GM19397 (cell line): ENCODE results near the gene REV3L.
"Not testable (repeated sequence)": the region's sequence is repeated elsewhere in the genome, so short reads cannot be mapped to it uniquely, and the experiment has no call there.

Source experiments
- ATAC-seq: cut with Tn5 transposase; IDR thresholded peaks from one replicate; pipeline ENCODE4 v1.9.1; 2021; ENCODE audit warnings: mild to moderate bottlenecking, moderate library complexity; ENCODE audit not compliant: unreplicated experiment

Gene REV3L

DNA sequence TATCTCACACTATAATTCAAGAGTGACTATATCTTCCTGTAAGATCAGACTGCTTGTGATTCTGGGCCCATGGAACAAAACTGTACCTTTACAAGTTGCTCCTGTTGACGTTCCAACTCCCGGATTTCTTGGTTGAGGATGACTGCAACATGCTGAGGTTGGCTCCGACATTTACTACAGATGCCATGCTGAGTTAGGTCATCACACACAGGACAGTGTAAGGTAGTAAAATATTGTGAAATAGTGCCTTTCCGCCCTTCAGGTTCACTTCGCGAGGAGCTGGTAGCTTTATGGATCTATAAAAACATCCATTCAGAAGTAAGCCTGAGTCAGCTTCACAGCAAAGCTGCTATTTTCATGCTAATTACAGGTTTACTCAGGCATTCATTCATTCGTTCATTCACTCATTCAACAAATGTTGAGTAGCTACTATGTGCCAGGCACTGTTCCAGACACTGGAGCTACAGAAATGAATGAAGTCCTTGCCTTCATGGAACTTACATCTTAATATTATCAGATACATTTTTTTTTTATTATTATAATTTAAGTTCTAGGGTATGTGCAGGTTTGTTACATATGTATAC is 175.7 kb downstream of the REV3L start:
- no peak for ATAC-seq

DNA sequence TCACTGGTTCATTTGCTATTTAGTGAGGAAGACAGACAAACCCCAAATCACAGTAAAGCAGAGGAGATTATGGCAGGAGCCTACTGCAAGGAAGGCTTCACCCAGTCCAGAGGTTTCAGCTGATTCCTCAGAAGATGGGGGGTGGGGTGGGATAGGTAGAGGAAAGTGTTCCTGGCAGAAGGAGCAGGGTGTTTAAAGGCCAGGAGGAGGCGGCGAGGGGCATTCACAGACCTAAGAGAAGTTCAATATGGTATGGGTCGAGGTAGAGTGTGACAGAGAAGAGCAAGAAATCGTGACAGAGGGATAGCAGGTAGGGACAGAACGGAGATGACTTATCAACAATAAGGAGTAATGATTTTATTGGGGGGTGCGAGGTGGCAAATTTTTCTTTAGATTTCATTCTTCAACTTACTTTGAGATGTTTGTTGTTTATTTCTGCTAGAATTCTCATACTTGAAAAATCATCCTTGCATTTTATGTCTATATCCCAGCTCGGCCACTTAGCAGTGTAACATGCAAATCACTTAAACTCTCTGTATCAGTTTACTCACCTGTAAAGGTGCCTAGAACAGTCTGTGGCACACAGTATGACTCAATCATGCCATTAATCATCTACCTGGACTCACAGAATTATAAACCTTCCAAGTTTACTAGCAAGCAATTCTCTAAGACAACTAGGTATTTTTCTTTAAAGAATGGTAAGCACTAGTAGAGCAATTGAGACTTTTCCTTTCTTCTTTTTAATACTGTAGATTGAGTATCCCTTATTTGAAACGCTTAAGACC is 176.7 kb downstream of the REV3L start:
- no peak for ATAC-seq

DNA sequence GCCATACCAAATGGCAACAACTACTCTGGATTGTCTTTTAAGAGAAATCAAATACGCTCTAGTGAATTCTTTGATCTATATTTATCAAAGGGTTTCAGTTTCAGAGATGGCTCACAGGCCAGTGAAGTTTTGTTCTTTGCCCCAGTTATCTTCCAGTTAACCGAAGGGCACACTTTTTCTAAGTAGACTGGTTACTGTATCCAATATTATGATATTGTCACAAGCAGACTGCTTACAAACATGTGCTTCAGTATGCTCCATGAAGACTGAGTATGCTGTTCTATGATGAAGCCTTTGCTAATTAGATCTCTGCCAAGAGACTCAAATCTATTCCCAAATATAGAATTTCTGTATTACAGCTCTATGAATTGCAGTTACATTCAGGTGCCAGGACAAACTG is 181.1 kb downstream of the REV3L start:
- no peak for ATAC-seq

DNA sequence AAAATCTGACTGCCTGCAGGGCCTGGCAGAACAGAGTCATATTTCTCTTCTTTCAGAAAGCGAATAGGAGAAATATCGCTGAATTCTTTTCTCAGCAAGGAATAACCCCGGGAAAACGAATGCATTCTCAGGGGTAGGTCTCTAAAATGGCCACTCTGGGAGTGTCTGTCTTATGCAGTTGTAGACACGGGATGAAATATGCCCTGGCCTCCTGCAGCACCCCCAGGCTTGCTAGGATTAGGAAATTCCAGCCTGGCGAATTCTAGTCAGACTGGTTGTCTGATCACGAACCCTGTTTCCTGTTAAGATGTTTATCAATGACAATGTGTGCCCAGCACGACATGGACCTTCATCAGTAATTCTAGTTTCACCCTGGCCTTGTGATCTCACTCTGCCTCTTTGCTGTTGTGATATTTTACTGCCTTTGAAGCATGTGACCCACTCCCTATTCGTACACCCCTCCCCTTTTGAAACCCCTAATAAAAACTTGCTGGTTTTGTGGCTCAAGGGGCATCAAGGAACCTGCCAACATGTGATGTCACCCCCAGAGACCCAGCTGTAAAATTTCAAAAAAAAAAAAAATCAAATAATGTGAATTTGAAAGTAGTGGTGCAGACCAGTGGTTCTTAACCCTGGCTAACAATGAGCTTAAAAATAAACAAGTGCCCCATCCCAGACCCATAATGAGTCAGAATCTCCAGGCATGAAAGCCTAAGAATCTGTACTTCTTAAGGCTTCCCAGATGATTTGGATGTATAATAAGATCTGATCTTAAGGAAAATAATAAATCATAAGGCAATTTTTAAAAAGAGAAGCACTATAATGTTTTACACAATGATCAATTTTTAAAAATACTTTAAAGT is 181.8 kb downstream of the REV3L start:
- ATAC-seq, result not testable (repeated sequence)

DNA sequence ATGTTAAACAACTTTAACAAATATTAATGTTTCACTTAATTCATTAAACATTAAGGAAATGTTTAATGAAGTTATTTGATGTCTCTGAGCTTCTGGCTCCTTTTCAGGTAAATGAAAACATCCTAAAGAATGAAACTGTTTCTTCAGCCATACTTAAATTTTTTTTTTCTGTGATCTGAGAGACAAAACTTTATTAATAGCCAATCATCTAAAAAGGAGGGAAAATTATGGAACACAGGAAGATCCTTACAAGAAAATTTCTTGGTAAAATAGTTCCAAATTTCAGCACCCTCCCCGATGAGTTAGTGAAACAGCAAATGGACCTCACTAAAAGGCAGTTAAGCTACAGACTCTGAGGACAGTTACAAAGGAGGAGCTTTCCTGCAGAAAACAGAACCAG is 185.2 kb downstream of the REV3L start:
- no peak for ATAC-seq

DNA sequence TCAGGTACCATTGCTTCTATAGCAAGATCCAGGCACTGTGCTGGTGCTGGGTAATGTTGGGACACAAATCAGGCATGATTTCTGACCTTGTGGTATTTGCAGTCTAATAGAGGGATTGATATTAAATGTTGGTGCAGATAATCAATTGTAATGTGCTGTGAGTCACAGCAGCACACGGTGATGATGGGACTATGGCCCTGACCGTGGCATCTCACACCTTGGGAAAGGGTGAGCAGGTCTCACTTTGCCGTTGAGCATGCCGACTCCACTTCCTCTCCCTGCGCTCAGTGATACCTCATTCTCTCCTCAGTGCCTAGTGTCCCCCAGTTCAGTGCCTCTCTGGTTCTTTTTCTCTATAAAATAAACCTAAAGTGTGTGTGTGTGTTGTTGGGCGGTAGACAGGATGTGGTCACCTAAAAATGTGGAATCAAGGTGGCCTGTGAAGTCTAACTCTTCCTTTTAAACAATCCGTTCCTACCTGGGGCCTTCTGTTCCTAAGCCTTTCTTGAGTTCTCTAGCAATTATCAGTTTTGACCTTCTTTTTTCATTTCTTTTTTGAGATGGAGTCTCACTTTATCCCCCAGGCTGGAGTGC is 188.5 kb downstream of the REV3L start:
- no peak for ATAC-seq

DNA sequence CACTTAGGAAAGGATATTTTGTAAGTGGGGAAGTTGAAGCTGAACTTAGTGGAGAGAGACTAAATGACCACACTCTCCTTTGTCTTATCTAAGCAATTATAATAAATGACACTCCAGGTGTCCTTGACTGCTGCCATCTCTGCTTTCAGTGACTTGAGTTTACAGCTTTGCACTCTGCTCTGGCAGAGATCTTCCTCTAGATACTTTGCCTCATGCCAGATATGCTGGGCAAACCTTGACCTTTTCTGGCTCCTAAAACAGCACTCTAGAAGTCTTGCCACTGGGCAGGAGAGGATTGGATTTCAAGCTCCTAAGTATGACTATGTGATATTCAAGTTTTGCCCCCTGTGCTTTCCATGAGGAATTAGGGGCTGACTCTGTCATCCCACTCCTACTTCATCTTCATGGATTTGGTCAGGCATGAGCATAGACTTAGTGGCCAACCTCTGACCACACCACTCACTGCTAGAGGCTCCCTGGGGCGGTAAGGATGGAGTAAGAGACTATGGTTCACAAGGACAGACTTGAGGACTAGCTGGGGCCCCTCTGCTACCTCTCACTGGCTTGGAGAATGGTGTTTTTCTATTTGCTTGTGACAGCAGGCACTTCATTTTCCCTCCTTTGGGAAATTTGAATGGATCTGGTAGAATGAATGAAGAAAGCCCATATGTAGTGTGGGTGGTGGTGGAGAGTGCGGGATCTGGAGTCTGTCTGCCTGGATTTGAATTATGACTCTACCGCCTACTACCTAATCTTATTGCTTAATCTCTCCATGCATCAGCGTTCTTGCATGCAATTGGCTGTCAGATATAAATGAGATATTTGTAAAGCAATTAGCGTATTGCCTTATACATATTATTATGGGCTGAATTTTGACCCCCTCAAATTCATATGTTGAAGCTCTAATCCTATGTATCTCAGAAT is 191.4 kb downstream of the REV3L start:
- peak; percentile 23 for ATAC-seq

DNA sequence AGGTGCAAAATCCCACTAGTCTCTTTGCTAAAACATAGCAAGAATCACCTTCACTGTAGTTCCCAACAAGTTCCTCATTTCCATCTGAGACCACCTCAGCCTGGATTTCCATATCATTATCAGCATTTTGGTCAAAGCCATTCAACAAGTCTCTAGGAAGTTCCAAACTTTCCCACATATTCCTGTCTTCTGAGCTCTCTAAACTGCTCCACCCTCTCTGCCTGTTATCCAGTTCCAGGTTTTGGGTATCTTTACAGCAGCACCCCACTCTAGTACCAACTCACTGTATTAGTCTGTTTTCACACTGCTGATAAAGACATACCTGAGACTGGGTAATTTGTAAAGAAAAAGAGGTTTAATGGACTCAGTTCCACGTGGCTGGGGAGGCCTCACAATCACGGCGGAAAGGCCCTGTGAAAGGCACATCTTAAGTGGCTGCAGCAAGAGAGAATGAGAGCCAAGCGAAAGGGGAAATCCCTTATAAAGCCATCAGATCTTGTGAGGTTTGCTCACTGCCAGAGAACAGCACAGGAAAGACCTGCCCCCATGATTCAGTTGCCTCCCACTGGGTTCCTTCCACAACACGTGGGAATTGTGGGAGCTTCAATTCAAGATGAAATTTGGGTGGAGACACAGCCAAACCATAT is 192.2 kb downstream of the REV3L start:
- peak; percentile 88 for ATAC-seq

DNA sequence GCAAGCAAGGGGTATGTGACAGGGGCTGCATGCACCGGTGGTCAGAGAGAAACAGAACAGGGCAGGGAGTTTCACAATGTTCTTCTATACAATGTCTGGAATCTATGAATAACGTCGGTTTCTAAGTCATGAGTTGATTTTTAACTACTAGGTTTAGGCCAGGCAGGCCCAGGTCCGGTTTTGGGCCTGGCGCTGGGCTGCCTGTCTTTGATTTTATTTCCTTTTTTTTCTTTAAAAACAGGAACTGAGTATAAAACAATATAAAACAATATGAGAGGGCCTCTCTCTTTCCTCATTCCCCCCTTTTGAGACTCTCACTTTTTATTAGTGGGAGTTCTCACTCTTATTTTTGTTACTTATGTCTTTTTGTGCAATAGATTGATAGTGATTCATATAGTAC is 198.7 kb downstream of the REV3L start:
- not testable (repeated sequence) for ATAC-seq

DNA sequence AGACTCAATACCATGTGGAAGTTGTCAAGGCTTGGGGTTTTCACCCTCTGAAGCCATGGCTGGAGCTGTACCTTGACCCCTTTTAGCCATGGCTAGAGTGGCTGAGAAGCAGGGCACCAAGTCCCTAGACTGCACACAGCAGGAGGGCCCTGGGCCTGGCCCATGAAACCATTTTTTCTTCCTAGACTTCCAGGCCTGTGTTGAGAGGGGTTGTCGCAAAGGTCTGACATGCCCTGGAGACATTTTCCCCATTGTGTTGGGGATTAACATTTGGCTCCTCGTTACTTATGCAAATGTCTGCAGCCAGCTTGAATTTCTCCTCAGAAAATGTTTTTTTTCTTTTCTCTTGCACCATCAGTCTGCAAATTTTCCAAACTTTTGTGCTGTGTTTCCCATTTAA is 199.3 kb downstream of the REV3L start:
- ATAC-seq, result no peak

DNA sequence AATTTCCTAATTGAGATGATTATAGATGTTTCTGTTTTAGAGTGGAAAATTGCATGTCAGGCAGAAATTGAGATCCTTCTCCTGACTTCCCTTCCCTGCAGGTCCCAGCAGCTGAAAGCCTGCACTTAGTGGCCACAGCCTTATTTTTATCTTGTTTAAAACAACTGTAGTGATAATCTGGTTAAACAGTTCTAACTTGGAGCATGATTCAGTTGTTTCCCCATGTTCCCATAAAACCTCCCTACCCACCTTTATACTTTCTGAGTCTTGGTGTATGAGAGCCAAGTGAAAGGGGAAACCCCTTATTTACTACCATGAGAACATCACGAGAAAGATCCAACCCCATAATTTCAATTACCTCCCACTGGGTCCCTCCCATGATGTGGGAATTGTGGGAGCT is 200.5 kb downstream of the REV3L start:
- ATAC-seq, result no peak

DNA sequence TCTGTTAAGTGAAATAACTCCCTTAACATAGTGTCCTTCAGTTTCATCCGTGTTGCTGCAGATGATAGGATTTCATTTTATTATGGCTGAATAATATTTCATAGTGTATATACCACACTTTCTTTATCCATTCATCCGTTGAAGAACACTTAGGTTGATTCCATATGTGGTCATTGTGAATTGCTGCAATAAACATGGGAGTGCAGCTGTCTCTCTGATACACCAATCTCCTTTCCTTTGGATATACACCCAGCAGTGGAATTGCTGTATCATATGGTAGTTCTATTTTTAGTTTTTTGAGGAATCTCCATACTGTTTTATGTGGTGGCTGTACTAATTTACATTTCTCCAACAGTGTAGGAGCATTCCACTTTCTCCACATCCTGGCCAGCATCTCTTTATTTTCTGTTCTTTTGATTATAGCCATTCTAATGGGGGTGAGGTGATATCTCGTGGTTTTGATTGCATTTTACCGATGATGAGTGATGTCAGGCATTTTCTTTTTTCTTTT is 202.5 kb downstream of the REV3L start:
- ATAC-seq, result no peak

DNA sequence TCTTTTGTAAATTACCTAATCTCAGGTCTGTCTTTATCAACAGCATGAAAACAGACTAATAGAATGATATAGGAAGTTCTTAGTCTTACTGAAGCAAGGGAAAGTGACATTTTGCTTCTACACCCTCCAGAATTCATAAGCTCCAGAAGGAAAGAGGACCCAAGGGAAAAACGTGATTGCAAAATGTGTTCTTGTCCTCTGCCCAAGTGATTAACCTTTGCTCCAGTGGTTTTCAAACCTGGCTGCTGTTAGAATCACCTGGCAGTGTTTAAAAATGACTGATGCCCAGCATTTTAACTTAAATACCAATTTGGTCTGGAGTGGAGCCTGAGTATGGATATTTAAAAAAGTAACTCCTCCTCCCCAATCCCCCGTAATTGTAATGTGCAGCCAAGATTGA is 204.3 kb downstream of the REV3L start:
- no peak for ATAC-seq

DNA sequence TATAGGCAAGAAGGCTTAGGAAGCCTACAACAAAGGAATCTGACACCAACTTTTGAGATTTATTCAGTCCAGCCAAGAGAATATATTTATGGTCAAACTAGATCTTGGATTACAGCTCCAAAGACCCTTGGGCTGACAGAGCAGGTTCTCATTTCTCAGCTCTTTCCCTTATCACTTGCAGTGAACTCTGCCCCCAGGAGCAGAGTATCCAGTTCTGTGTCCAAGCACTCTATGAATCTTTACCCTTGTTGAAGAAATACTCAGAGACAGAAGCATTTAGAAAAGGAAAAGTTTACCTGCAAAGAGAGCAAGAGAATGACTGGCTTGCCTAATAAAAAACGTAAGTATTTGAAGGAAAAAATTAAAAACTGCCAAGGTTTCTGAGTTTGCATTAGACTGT is 205.2 kb downstream of the REV3L start:
- no peak for ATAC-seq

DNA sequence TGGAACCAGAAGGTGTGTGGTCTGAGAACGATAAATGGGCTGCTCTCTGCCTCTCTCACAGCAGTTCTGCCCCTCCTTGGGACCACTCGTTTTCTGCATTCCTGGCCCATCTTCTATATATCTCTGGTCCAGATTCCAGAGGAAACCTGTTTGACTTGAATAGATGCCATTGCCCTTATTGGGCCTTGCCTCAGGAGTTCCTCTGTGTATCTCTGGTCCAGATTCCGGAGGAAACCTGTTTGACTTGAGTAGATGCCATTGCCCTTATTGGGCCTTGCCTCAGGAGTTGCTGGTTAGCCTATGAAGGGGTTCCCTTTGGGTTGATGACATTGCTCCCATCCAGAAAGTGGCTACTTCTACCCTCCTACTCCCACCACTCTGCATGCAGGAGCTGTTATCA is 206.3 kb downstream of the REV3L start:
- no peak for ATAC-seq

DNA sequence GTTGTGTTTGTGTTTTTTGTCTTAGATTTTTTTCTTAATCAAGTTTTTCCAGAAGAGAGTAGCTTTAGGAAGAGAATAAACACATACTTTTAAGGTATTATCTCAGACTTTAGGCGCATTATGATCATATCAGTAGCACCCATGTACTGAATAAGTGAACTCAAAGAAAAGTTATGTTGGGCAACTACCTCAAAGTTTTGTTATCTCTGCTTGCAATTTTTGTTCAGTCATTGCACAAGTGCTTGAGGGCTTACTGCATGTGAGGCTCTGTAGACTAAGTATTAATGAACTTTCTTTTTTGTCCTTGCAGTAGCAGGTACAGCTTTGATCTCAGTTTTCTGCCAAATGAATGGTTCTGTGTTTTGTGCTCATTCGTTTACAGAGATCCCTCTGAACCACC is 206.7 kb downstream of the REV3L start:
- ATAC-seq, result no peak

DNA sequence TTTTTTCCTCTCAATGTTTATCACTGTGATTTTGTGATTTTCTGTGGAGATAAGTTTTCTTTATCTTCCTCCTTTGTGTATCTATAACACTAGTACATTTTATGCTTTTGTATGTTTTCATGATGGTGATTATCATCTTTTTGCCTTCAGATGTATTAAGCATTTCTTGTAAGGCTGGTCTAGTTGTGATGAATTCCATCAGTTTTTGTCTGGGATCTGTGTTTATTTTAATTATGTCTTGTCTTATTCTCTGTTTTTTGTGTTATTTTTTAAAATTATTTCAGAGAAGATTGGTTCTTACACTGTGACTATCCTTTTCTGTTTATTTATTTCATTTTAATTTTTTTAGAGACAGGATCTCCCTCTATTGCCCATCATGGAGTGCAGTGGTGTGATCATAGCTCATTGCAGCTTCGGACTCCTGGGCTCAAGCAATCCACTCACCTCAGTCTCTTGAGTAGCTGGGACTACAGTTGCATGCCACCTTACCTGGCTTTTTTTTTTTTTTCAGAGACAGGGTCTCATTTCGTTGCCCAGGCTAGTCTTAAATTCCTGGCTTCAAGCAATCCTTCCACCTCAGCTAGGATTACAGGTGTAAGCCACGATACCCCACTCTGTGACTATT is 208.3 kb downstream of the REV3L start:
- ATAC-seq, result no peak

DNA sequence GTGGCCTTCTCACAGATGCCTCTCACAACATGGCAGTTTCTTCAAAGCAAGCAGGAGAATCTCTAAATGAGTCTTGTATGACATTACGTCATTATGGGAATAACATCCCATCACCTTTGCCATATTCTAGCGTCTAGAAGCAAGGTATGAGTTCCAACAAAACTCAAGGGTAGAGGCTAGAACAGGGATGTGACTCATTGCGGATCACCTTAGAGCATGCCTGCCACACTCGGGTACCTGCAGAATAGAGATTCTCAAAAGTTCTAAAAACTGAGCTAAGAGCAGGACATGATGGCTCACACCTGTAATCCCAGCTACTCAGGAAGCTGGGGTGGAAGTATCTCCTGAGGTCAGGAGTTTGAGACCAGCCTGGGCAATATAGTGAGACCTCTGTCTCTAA is 212.9 kb downstream of the REV3L start:
- no peak for ATAC-seq

DNA sequence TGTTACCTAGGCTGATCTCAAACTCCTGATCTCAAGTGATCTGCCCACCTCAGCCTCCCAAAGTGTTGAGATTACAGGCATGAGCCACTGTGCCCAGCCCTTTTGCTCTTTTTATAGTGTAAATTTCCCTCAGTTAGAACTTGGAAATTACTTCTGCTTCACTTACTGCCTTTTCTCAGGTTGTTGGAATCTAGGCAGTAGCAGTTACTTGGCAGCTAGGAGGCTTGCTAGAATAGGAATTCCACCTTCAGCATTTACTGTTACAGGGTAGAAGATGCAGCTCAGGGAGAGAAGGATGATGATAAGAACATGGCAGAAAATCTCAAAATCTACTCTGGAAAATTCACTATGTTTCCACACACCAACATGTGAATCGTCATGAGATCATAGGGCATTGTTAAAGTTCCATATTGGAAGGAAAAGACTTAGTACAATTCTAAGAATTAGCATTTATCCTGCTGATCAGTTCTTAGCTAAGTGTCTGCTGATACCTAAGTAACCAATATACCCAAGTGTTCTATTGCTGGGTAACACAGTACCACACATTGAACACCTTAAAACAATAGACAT is 213.5 kb downstream of the REV3L start:
- ATAC-seq, result no peak
